Measurements from ENCODE around the gene TRPM3. TPM values are rescaled to one million over a fixed set of nuclear protein-coding genes. Genes with fewer than 3 reads are reported as not detected.

TRPM3 gene
- total RNA-seq, 1 donor from 2014 or later: not detected

DNA sequence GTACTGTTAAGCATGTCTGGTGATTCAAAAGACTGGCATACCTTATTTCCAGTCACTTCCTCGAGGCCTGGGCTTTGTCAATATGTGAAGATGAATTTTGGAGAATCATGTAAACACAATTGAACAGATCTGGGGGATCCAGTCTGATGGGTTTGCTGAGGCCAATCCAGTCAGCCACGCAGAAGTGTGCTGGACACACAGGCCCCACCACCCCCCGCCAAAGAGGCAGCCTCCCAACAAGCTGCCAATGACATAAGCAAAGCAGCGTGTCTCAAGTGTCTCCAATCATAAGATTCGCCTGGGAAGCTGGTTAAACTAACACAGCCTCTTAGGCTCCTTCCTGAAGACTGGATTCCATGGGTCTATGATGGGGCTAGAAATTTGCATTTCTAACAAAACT, 514.1 kb downstream of the TRPM3 start:
- Mint-ChIP-seq H3K4me1 (peaks cover 5% of the 10 kb centered on the region), H3K9me3 (no peaks in the 10 kb centered on the region), H3K4me3 (no peak overlapping the region), H3K27ac (no peak overlapping the region), H3K27me3 (peaks cover 1% of the 10 kb centered on the region), H3K36me3 (ENCODE audit: low read depth) (no peaks in the 10 kb centered on the region)
- no peak for DNase-seq
- intact Hi-C loops (cut with micrococcal nuclease): loop anchor here (10.0 kb wide), 1 partner anchor 353 kb away; the partner anchor contains the start of gene SMC5

DNA sequence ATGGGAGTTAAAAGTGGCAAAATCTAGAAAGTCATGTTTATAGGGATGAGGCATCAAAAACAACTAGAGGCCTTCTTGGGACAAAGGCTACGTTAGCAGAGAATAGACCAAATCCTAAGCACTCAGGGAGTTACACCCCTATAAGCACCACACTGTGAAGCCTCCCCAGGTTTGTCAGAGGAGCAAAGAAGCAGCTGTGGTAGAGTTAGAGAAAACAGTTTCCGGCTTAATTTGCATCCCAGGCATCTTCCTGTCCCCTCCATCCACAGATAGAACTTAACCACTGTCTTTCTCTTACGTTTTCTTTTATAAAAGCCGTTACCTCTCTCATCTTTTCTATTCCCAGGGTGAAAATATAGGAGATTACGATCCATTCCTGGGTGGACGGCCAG, 518.4 kb downstream of the TRPM3 start:
- Mint-ChIP-seq H3K27me3 (no peaks in the 10 kb centered on the region), H3K4me1 (peaks cover 5% of the 10 kb centered on the region), H3K9me3 (no peaks in the 10 kb centered on the region), H3K4me3 (no peak overlapping the region), H3K27ac (no peak overlapping the region), H3K36me3 (ENCODE audit: low read depth) (no peaks in the 10 kb centered on the region)
- DNase-seq: no peak
- intact Hi-C loops (cut with micrococcal nuclease): loop anchor here (10.0 kb wide), 1 partner anchor 348 kb away; the partner anchor contains the start of gene SMC5

DNA sequence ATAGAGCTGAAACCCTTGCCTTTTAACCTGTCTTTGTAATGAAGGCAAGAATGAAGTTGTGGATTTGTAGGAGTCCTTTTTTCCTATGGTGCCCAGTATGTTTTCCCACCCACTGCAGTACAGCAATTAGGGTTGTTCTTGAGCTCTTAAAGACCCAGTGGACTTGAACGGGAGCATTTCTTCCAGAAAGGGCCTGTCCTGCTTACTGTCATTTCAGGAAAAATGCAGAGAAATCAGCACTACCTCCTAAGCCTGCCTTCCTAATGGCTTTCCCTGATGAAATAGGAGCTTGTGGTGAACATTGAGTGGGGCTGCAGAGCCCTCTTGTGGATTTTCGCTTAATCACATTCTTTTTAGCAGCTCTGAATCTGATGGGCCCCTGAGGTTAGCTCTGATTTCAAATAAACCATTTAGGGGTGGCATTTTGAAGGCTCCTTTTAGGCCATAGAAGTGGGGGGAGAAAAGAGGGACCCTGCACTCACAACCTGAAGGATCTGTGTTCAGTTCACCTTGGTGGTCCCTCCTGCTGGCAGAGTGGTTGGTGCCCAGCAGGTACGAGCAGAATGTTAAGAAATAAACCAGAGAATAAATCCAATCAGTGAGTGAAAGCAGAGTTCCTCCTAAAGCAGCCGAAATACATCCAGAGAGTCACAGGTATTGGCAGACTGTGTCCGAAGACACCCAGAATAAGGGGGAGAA, 519.0 kb downstream of the TRPM3 start:
- H3K27me3 Mint-ChIP-seq: no peaks in the 10 kb centered on the region
- no peaks in the 10 kb centered on the region for H3K9me3 Mint-ChIP-seq
- no peak overlapping the region for H3K27ac Mint-ChIP-seq
- H3K4me3 Mint-ChIP-seq: no peak overlapping the region
- intact Hi-C loops (cut with micrococcal nuclease): loop anchor here (1.0 to 10.0 kb wide), 5 partner anchors 77 to 630 kb away; partner anchors contain the start of gene SMC5
- H3K4me1 Mint-ChIP-seq: peaks cover 5% of the 10 kb centered on the region
- peak; percentile 85 for DNase-seq
- no peaks in the 10 kb centered on the region for H3K36me3 Mint-ChIP-seq (ENCODE audit: low read depth)

DNA sequence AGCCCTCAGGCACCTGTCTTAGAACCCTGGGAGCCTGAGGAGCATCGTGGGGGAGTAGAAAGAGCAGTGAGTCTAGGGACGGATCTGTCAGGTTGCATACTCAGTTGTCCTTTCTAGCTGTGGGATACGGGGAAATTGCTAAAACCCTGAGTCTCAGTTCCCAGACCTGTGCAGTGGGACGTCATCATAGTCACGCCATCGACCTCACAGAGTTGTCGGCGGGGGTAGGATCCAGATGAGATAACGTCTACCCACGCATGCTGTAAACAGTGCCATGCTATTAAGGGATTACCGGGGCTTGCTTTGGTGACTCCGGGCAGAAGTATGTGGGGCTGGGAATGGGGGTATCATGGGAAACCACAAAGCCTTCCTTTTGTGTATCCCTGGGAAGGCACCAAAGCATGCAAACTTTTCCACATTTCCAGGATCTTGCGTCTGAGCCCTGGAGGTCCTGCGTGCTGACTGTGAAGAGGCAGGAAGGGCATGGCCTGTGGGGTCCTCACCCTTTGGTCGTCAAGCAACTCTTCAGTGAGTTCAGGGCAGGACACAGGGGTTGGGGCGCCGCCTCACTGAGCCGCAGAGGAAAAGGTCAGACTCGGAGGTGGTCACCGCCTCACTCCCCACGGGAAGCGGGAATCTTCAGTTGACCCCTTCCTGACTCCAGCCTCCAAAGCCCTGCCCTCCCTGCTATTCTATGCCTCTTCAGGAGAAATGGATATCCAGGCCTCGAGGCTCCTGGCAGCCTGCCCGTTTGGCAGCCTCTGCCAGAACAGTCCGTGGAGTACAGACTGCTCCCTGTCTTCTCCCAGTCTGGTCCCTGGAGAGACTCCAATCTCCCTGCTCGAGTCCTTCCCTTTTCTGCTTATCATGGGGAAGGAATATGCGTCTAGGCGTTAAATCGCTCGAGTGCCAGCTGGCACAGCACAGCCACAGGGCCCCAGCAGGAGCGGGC, 520.1 kb downstream of the TRPM3 start:
- DNase-seq: no peak
- H3K4me1 Mint-ChIP-seq: peaks cover 5% of the 10 kb centered on the region
- intact Hi-C loops (cut with micrococcal nuclease): loop anchor here (2.0 to 10.0 kb wide), 2 partner anchors 38 to 346 kb away; partner anchors contain the start of gene SMC5
- no peaks in the 10 kb centered on the region for H3K36me3 Mint-ChIP-seq (ENCODE audit: low read depth)
- no peak overlapping the region for H3K27ac Mint-ChIP-seq
- H3K27me3 Mint-ChIP-seq: no peaks in the 10 kb centered on the region
- H3K9me3 Mint-ChIP-seq: no peaks in the 10 kb centered on the region
- no peak overlapping the region for H3K4me3 Mint-ChIP-seq

DNA sequence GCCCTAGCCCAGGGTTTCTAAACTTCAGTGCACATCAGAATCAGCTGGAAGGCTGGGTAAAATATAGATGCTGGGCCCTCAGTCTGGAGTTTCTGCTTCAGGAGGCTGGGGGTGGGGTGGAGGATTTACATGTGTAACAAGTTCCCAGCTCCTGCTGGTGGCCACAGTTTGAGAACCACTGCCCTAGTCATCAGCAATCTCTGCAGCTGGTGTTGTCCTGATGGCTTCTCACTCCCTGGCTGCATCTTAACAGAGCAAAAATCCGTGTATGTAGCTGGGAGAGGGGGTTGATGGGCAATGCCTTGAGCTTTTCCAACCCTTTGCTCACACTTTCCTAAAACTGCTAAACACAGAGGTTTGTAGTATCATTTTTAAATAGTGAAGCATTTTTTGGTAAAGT, 520.9 kb downstream of the TRPM3 start:
- Mint-ChIP-seq H3K9me3 (no peaks in the 10 kb centered on the region), H3K4me3 (no peak overlapping the region), H3K4me1 (peaks cover 5% of the 10 kb centered on the region), H3K27me3 (no peaks in the 10 kb centered on the region), H3K36me3 (ENCODE audit: low read depth) (no peaks in the 10 kb centered on the region), H3K27ac (no peak overlapping the region)
- no peak for DNase-seq
- intact Hi-C loops (cut with micrococcal nuclease): loop anchor here (2.0 to 10.0 kb wide), 2 partner anchors 38 to 346 kb away; partner anchors contain the start of gene SMC5

DNA sequence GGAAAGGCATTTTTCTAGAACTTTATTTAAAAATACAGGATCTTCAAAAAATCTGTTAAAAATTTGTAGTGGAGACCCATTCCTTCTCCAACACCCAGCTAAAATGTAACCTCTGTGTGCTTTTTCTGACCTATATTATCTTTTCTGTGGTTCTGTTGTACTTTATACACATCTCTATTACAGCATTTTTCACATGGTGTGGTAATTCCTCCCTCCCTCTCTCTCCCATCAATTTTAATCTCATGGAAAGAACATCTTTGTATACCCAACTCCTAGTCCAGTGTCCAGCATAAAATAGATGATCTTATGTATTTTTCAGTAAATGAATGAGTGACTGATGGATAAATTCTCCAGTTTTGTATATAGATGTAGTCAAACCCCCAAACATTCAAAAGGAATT, 523.5 kb downstream of the TRPM3 start:
- Mint-ChIP-seq H3K27me3 (no peaks in the 10 kb centered on the region), H3K9me3 (no peaks in the 10 kb centered on the region), H3K27ac (no peak overlapping the region), H3K4me3 (no peak overlapping the region), H3K4me1 (peaks cover 5% of the 10 kb centered on the region), H3K36me3 (ENCODE audit: low read depth) (no peaks in the 10 kb centered on the region)
- DNase-seq: no peak
- intact Hi-C loops (cut with micrococcal nuclease): no loop called here

DNA sequence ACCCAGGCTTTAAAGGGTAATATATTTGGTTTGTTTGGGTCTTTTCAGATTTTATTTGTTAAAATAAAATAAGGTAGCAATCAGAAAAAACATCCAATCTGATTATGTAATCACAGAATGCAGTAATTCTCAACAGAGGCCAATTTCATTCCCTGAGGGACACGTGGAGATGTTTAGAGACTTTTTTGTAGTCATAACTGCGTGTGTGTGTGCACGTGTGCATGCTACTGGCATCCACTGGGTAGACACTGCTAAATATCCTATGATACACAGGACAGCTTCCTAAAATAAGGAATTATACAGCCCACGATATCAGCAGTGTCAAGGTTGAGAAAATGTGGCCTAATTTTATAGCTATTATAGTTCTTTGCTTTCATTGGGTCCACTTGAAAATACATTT, 526.2 kb downstream of the TRPM3 start:
- no peaks in the 10 kb centered on the region for H3K27me3 Mint-ChIP-seq
- no peaks in the 10 kb centered on the region for H3K36me3 Mint-ChIP-seq (ENCODE audit: low read depth)
- H3K4me1 Mint-ChIP-seq: no peaks in the 10 kb centered on the region
- DNase-seq: no peak
- no peak overlapping the region for H3K4me3 Mint-ChIP-seq
- H3K27ac Mint-ChIP-seq: no peak overlapping the region
- H3K9me3 Mint-ChIP-seq: no peaks in the 10 kb centered on the region
- intact Hi-C loops (cut with micrococcal nuclease): no loop called here

DNA sequence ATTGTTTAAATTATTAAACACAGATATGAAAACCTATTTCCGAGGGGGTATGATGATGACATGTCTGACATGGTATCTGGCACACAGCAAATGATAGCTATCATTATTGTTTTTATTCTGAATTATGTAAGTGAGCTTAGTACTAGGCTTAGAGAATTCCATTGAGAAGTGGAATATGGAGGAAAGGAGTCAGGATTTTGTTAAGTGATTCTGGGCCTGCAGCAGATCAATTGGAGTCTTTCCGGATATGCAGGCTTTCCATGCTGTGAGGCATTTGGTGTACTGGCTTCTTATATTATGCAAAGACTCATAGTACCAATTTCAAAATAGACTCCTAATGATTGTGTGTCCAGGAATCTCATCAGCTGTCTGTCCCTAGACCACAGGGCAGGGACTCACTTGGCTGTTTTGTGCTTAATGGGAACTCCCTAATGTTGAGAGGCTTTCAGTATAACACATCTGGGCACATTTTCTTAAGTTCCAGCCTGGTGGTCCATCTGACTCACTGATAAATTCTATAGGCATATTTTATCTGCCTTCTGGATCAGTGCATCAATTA, 527.0 kb downstream of the TRPM3 start:
- no peaks in the 10 kb centered on the region for H3K27me3 Mint-ChIP-seq
- no peaks in the 10 kb centered on the region for H3K36me3 Mint-ChIP-seq (ENCODE audit: low read depth)
- intact Hi-C loops (cut with micrococcal nuclease): no loop called here
- H3K9me3 Mint-ChIP-seq: no peaks in the 10 kb centered on the region
- no peak overlapping the region for H3K27ac Mint-ChIP-seq
- no peak overlapping the region for H3K4me3 Mint-ChIP-seq
- DNase-seq: no peak
- no peaks in the 10 kb centered on the region for H3K4me1 Mint-ChIP-seq

DNA sequence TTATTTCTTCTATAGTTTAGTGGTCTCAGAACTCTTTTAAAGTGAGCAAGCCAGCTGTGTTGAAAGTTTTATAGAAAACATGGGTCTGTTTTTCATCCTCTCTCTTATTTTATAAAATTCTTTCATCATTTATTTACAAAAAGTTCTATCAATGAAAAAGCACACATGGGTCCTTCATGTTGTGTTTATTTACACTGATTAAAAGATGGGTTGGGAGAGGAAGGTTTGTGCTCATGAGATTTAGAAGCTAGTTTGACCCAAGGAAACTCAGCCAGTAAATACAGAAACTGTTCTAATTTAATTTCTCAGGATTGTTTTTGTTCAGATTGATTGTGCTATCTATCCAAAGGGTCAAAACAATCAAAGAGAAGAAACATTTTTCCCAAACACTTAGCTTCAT, 528.2 kb downstream of the TRPM3 start:
- H3K4me1 Mint-ChIP-seq: no peaks in the 10 kb centered on the region
- intact Hi-C loops (cut with micrococcal nuclease): no loop called here
- no peak overlapping the region for H3K4me3 Mint-ChIP-seq
- no peaks in the 10 kb centered on the region for H3K36me3 Mint-ChIP-seq (ENCODE audit: low read depth)
- no peaks in the 10 kb centered on the region for H3K27me3 Mint-ChIP-seq
- no peak overlapping the region for H3K27ac Mint-ChIP-seq
- no peak for DNase-seq
- no peaks in the 10 kb centered on the region for H3K9me3 Mint-ChIP-seq

DNA sequence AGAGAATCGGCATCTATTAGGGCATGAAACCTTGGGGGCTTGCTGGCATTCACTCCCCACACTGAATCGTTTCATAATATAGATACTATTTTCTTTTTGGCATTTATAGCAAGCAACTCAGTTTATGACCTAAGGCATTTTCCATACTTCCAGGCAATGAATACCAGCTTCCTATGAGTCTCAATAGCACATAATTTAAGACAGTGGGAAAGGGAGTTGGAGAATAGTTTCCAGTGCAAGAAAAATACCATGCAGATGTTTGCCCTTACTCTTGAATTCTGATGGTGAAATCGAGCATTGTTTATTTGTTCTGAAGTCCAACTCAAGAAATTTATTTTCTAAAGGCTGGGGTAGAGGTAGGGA, 531.1 kb downstream of the TRPM3 start:
- H3K4me1 Mint-ChIP-seq: no peaks in the 10 kb centered on the region
- H3K27me3 Mint-ChIP-seq: no peaks in the 10 kb centered on the region
- H3K4me3 Mint-ChIP-seq: no peak overlapping the region
- H3K36me3 Mint-ChIP-seq (ENCODE audit: low read depth): no peaks in the 10 kb centered on the region
- H3K27ac Mint-ChIP-seq: no peak overlapping the region
- no peak for DNase-seq
- intact Hi-C loops (cut with micrococcal nuclease): no loop called here
- H3K9me3 Mint-ChIP-seq: no peaks in the 10 kb centered on the region

DNA sequence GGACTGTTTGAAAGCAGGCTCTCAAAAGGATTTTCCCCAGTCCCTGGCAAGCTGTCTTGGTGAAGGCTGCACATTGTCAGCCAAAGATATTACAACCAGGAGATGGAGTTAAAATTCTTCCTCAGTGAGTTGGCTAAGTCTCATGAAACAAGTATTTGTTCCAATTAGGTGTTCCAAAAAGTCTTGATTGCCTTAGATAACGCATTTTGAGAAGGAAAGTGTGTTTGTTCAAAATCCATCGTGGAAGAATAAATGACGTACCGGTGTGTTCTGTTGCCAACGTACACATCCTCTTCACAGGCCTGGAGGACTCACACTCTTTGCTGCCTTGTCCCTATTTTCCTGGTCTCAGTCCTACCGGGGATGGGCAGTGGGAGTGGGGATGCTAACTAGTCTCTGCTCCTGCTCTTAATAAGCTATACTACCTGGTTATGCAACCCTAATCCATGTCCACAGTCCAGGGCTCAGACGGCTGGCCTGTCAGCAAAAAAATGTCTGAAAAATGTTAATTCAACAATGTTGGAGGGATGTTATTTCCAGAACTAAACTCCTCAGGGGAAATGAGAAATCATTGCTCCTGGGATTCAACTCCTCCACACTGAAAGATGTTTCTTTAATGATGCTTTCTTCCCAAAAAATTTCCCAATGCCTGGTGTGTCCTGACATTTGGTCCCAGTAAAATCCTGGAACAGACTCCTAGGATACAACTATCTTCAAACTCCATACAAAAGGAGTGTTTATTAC, 531.7 kb downstream of the TRPM3 start:
- DNase-seq: no peak
- H3K4me3 Mint-ChIP-seq: no peak overlapping the region
- no peaks in the 10 kb centered on the region for H3K27me3 Mint-ChIP-seq
- no peaks in the 10 kb centered on the region for H3K4me1 Mint-ChIP-seq
- no peaks in the 10 kb centered on the region for H3K36me3 Mint-ChIP-seq (ENCODE audit: low read depth)
- no peaks in the 10 kb centered on the region for H3K9me3 Mint-ChIP-seq
- no peak overlapping the region for H3K27ac Mint-ChIP-seq
- intact Hi-C loops (cut with micrococcal nuclease): no loop called here

DNA sequence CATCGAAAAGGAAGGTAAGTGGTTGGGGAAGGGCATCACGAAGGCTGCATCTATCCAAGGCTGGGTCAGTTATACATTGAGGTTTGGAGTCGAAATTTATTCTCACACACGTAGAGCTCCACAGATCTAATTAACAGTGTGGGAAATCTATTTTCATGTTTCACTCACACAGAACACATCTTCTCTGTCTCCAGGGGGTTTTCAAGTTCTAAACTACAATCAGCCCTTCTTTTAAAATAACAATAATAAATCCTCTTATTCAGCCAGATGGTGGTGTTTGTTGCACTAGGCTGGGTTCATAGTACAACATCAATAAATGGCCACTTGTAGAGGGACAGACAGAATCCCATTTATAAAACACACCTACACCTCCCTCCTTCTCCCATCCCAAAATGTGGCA, 532.4 kb downstream of the TRPM3 start:
- no peaks in the 10 kb centered on the region for H3K4me1 Mint-ChIP-seq
- H3K36me3 Mint-ChIP-seq (ENCODE audit: low read depth): no peaks in the 10 kb centered on the region
- no peaks in the 10 kb centered on the region for H3K9me3 Mint-ChIP-seq
- no peak overlapping the region for H3K4me3 Mint-ChIP-seq
- no peak for DNase-seq
- no peak overlapping the region for H3K27ac Mint-ChIP-seq
- H3K27me3 Mint-ChIP-seq: no peaks in the 10 kb centered on the region
- intact Hi-C loops (cut with micrococcal nuclease): no loop called here

DNA sequence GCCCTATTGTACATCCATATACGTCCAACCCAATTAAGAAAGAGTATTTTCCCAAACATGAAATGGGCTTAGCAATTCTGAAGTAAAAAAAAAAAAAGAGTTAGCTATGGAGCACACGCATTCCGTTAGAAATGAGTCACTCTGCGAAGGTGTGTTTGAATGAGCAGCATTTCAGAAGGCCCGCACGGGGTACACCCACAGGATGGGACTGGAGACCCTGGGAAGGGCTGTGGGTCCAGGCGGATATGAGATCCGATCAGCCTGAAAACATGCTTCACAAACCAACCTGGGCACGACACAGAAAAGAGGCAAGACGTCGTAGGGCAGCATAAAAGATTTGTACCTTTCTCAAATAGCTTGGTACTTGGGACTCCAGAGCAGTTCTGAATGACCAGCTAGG, 533.0 kb downstream of the TRPM3 start:
- intact Hi-C loops (cut with micrococcal nuclease): no loop called here
- Mint-ChIP-seq H3K4me1 (no peaks in the 10 kb centered on the region), H3K27ac (no peak overlapping the region), H3K9me3 (no peaks in the 10 kb centered on the region), H3K27me3 (no peaks in the 10 kb centered on the region), H3K4me3 (no peak overlapping the region), H3K36me3 (ENCODE audit: low read depth) (no peaks in the 10 kb centered on the region)
- DNase-seq: no peak
